Pancreas (tissue), 10 donors: Measurements from ENCODE around the gene SLC38A3. TPM values are rescaled to one million over a fixed set of nuclear protein-coding genes. Genes with fewer than 3 reads are reported as not detected.

ENCODE experiments used
- ATAC-seq, 4 donors: fragments of 200-7000 bp; cut with Tn5 transposase; one replicate each; pipeline versions ENCODE4 v1.8.0 to v1.9.1; 2020; ENCODE audit warnings: mild to moderate bottlenecking in 4 of 4, moderate library complexity in 4 of 4
- DNase-seq, 6 donors: peaks; one replicate each; pipeline ENCODE4 v3.0.0-alpha.2; 2020
- FAIRE-seq: peaks from 2 replicates; lab custom pipeline; 2012; peaks lifted over from hg19 to GRCh38; lab: Jason Lieb, UNC
- H3K27ac ChIP-seq, 4 donors: fragments of 200-600 bp; sonication (generic); 1 replicate in 3 of 4; 2 replicates in 1 of 4; pipeline versions ENCODE4 v1.5.0 to v1.8.0; 2020
- H3K27me3 ChIP-seq, 4 donors: fragments of 200-600 bp; one replicate each; pipeline ENCODE4 v1.8.0; 2021
- H3K36me3 ChIP-seq, 3 donors: fragments of 200-600 bp; sonication (generic) in 1 of 3; one replicate each; pipeline versions ENCODE4 v1.5.0 to v1.8.0; 2020 to 2021
- H3K4me1 ChIP-seq, 3 donors: fragments of 200-600 bp; one replicate each; pipeline ENCODE4 v1.8.0; 2021
- H3K4me3 ChIP-seq, 4 donors: fragments of 200-600 bp; sonication (generic) in 2 of 4; one replicate each; pipeline versions ENCODE4 v1.5.0 to v1.8.0; 2020 to 2021
- H3K9me3 ChIP-seq, 4 donors: fragments of 200-600 bp; one replicate each; pipeline ENCODE4 v1.8.0; 2021
- WGBS, 2 donors: extraction: QIAGEN DNeasy Blood & Tissue Kit; methylation state at CpG; one replicate each; pipeline ENCODE4 v1.1.7; 2013; 5-methylcytosine and 5-hydroxymethylcytosine counted together
- intact Hi-C, 3 donors: fragments of 100-400 bp; cut with DNase I; formaldehyde crosslinking; loops; one replicate each; pipeline versions ENCODE4 v1.11.1 to v1.14.2; 2022
- polyA plus RNA-seq, 2 donors: library from polyadenylated mRNA; stranded (reverse); fragments of 200-250 nt; gene quantifications; one replicate each; pipeline ENCODE4 v1.2.3, GENCODE V29; 2013
- total RNA-seq, 6 donors: library from RNA; stranded (reverse); fragmentation: NEBNext Ultra II Directional in 4 of 6; extraction: Animal tissue kit (Norgen Biotek cat#: 25700) in 4 of 6; gene quantifications; one replicate each; pipeline versions ENCODE4 v1.2.1 to v1.2.4, GENCODE V29; 2021 to 2023
- TF ChIP-seq, protein P1 (sequence below), 4 donors: fragments of 200-600 bp; sonication (generic) in 3 of 4; IDR thresholded peaks; one replicate each; pipeline versions ENCODE4 v1.5.0 to v1.8.0; 2021; ENCODE audit warnings: antibody characterized with exemption in 4 of 4
- donor health status: healthy with polysubstance abuse.
- donor health status: DM: no; HTN: no; CAD: no; lungs with moderate emphysema.
- donor health status: DM: no; HTN: no; CAD: no.
- donor health status: control.
- donor health status: control.
- donor health status: Bipolar disorder and iron deficiency.
- donor health status: DM: yes; HTN: yes; CAD: no.
- donor health status: DM: no; HTN: no; CAD: no.
- donor health status: DM: no; HTN: no; CAD: no.
- donor health status: DM: yes; HTN: yes; CAD: no.

The SLC38A3 gene
- total and polyA plus RNA-seq, 8 donors: 21.2 to 57.9 (median 38.0) TPM

DNA sequence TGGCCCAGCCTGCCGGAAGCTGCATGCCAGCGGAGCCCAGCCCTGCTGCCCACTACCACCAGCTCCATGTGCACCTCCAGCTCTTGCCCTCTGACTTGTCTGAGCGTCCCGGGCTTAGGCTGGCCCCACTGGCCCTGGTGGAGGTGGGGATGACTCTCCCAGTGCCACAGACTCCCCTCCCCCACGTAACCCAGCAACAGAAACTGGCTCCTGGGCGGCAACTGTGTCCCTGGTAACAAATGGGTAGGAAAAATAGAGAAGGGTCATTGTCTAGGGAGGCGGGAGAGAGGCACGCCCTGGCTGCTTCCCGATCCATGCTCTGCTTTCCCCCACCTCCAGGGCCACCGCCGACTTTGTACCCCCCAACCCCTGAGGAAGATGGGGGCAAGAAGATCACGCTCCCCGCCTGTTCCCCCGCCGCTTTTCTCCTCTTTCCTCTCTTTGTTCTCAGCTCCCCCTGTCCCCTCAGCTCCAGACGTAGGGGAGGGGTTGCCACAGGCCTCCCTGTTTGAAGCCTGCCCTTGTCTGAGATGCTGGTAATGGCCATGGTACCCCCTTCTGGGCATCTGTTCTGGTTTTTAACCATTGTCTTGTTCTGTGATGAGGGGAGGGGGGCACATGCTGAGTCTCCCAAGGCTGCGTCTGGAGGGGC is 53.1 kb downstream of the SLC38A3 start:
- FAIRE-seq: no peak

DNA sequence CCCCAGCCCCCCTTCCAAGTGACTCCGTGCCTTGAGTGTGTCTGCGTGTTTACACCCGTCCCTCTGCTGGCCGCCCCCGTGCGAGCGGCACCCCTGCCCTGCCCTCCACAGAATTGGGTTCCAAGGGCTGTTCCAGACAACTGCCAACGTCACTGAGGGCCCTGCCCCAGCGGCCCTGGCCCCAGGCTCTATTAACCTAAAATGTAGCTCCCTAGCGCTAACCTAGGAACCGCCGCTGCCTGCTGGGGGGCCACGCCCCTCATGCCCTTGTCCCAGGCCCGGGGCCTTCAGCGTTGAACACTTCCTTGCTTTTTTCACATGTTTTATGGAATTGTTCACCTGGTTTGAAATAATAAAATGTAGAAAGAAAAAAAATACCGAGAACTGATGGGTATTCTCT is 53.9 kb downstream of the SLC38A3 start:
- FAIRE-seq: no peak
- peak in 1 of 6 donors; percentile 75 for DNase-seq
- H3K36me3 ChIP-seq: peaks cover 8 to 21% (median 11%) of the 10 kb centered on the region in 3 donors
- H3K4me1 ChIP-seq: peaks cover 0 to 17% (median 6%) of the 10 kb centered on the region in 3 donors
- no peaks in the 10 kb centered on the region for H3K27me3 ChIP-seq
- peak overlapping the region in 2 of 4 donors; percentile 94 to 98 for H3K27ac ChIP-seq
- no peak for ATAC-seq
- TF ChIP-seq, protein P1, sequence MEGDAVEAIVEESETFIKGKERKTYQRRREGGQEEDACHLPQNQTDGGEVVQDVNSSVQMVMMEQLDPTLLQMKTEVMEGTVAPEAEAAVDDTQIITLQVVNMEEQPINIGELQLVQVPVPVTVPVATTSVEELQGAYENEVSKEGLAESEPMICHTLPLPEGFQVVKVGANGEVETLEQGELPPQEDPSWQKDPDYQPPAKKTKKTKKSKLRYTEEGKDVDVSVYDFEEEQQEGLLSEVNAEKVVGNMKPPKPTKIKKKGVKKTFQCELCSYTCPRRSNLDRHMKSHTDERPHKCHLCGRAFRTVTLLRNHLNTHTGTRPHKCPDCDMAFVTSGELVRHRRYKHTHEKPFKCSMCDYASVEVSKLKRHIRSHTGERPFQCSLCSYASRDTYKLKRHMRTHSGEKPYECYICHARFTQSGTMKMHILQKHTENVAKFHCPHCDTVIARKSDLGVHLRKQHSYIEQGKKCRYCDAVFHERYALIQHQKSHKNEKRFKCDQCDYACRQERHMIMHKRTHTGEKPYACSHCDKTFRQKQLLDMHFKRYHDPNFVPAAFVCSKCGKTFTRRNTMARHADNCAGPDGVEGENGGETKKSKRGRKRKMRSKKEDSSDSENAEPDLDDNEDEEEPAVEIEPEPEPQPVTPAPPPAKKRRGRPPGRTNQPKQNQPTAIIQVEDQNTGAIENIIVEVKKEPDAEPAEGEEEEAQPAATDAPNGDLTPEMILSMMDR (IDR thresholded peaks at IDR 0.05): no peak
- WGBS, 2 donors: 85 to 86% methylated on average over 16 of the region's 16 CpGs
- intact Hi-C loops: loop anchor here in 1 of 3 donors (10.0 kb wide), 1 partner anchor 66 kb away; the partner anchor contains the start of genes HYAL2 and TUSC2
- H3K4me3 ChIP-seq: no peak overlapping the region
- no peaks in the 10 kb centered on the region for H3K9me3 ChIP-seq

More for the DNA sequence above, 53.1 kb downstream of the SLC38A3 start:
- peaks cover 0 to 16% (median 6%) of the 10 kb centered on the region in 3 donors for H3K4me1 ChIP-seq
- no peaks in the 10 kb centered on the region for H3K27me3 ChIP-seq
- ATAC-seq (no peak), DNase-seq (no peak)
- no peak overlapping the region for H3K27ac ChIP-seq
- no peak overlapping the region for H3K4me3 ChIP-seq
- peaks cover 8 to 21% (median 11%) of the 10 kb centered on the region in 3 donors for H3K36me3 ChIP-seq
- WGBS, 2 donors: 85 to 89% methylated on average over 12 to 17 of the region's 17 CpGs
- no peaks in the 10 kb centered on the region for H3K9me3 ChIP-seq
- intact Hi-C loops: loop anchor here in 1 of 3 donors (10.0 kb wide), 1 partner anchor 67 kb away; the partner anchor contains the start of genes HYAL2 and TUSC2
- TF ChIP-seq, protein P1 (IDR thresholded peaks at IDR 0.05): no peak

DNA sequence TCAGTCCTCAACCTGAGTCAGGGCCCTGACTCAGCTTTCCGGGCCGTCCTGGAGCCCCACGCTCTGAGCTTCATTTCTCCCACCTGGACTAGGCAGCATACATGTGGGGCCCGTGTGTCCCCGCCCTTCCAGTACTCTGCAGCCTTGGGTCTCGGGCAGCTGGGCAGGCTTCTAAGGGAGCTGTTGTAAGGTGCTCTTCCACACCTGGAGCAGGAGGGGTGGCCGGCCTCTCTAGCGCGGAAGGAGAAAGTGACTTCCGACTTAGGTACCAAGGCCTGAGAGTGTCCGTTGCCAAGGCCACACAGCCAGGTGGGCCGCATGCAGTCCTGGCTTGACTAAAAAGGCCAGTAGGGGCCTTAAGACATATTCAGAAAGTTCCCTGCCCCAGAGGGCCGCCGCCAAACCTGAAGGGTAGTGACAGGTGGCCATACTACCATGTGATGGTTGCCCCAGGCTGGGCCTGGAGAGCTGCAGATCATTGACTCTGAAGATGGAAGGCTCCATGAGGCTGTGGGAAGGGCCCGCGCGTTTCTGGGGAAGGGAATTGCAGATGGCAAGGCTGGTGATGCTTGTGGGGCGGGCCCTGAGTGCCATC is 54.5 kb downstream of the SLC38A3 start:
- TF ChIP-seq, protein P1 (IDR thresholded peaks at IDR 0.05): no peak
- Histone ChIP-seq H3K9me3 (no peaks in the 10 kb centered on the region), H3K4me1 (peaks cover 0 to 21% (median 6%) of the 10 kb centered on the region in 3 donors), H3K4me3 (peak overlapping the region in 3 of 4 donors; percentile 32 to 54 (median 53)), H3K27me3 (no peaks in the 10 kb centered on the region), H3K27ac (peak overlapping the region; percentile 94 to 98 (median 96)), H3K36me3 (peaks cover 8 to 21% (median 11%) of the 10 kb centered on the region in 3 donors)
- DNase-seq: peak in 1 of 6 donors; percentile 81
- intact Hi-C loops: loop anchor here in 1 of 3 donors (10.0 kb wide), 1 partner anchor 65 kb away; the partner anchor contains the start of genes HYAL2 and TUSC2
- 46 to 48% methylated on average over 18 of the region's 18 CpGs for WGBS, 2 donors
- no peak for FAIRE-seq
- peak; percentile 3 to 16 (median 8) for ATAC-seq

DNA sequence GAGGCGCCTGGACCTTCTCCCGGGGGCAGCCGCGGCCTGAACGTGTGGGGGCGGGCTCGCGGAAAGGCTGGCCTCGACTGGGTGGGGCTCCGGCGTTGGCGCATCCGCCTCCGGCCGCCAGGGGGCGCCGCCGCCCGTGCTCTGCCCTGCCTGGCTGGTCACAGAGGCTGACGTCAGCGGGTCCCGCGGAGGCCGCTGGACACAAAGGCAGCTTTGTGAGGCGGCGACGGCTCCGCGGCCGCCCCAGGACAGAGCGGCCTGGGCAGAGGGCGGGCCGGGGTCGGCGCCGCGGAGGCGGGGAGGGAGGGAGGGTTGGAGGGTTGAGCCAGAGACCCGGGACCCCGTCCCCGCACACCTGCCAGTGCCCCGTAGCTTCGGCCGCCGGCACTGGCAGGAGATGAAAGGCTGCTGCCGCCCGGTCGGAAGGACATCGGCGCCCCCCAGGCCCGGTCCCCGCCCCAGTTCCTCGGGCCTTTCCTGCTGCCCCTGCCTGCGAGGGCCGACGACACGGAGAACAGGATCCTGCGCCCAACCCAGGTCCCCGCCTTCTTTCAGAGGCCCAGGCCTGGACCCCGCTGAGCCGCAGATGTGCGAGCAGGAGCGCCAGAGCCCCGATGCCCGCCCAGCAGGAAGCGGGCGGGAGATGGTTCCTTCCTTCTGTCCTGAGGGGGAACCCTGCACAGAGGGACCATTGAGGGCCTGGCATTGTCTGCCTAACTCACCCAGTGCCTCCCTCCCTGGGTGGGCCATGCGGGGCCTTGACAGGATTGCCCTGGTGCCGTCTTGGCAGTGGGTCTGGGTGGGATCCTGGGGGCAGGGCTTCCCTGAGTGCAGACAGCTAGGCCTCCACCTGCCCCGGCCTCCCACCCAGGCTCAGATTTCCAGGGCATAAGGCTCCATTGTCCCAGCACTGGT is 55.2 kb downstream of the SLC38A3 start:
- peaks cover 0 to 26% (median 6%) of the 10 kb centered on the region in 3 donors for H3K4me1 ChIP-seq
- H3K9me3 ChIP-seq: no peaks in the 10 kb centered on the region
- DNase-seq (peak; percentile 90 to 98 (median 96)), FAIRE-seq (no peak), ATAC-seq (peak; percentile 87 to 93 (median 91))
- peaks cover 8 to 21% (median 9%) of the 10 kb centered on the region in 3 donors for H3K36me3 ChIP-seq
- 1% methylated on average over 61 to 70 of the region's 70 CpGs for WGBS, 2 donors
- intact Hi-C loops: no loop called here
- TF ChIP-seq, protein P1 (IDR thresholded peaks at IDR 0.05): peak; percentile 98 to 99 (median 98)
- H3K27me3 ChIP-seq: no peaks in the 10 kb centered on the region
- peak overlapping the region; percentile 32 to 54 (median 48) for H3K4me3 ChIP-seq
- H3K27ac ChIP-seq: peak overlapping the region; percentile 94 to 98 (median 96)
